Smooth muscle cell (in vitro differentiated cells): ENCODE results near the gene PRPS1. TPM values are rescaled to one million over a fixed set of nuclear protein-coding genes. Genes with fewer than 3 reads are reported as not detected.
"Not testable (repeated sequence)": the region's sequence is repeated elsewhere in the genome, so short reads cannot be mapped to it uniquely, and the experiment has no call there.

ENCODE experiments used
- DNase-seq: peaks from one replicate; lab custom pipeline; 2025; ENCODE audit not compliant: unreplicated experiment; lab: John Stamatoyannopoulos, UW
- H2AFZ ChIP-seq: fragments of 200-600 bp; sonication (generic); 2 replicates; pipeline ENCODE4 v1.6.0; 2016; ENCODE audit warnings: antibody characterized with exemption, low read depth, mild to moderate bottlenecking
- H3F3A ChIP-seq: fragments of 200-600 bp; sonication (generic); 2 replicates; pipeline ENCODE4 v1.6.0; 2017; ENCODE audit warnings: antibody characterized with exemption, low read depth
- H3K27ac ChIP-seq: fragments of 200-600 bp; sonication (generic); 2 replicates; pipeline ENCODE4 v1.5.1; 2016; ENCODE audit warnings: low read depth, mild to moderate bottlenecking
- H3K27me3 ChIP-seq: fragments of 200-600 bp; sonication (generic); 2 replicates; pipeline ENCODE4 v1.6.1; 2016; ENCODE audit warnings: low read depth, mild to moderate bottlenecking
- H3K36me3 ChIP-seq: fragments of 200-600 bp; sonication (generic); 2 replicates; pipeline ENCODE4 v1.5.1; 2016; ENCODE audit warnings: low read depth
- H3K4me1 ChIP-seq: fragments of 200-600 bp; sonication (generic); 2 replicates; pipeline ENCODE4 v1.5.1; 2016; ENCODE audit warnings: low read depth
- H3K4me2 ChIP-seq: fragments of 200-600 bp; sonication (generic); 2 replicates; pipeline ENCODE4 v1.6.0; 2016; ENCODE audit warnings: mild to moderate bottlenecking
- H3K4me3 ChIP-seq: fragments of 200-600 bp; sonication (generic); 2 replicates; pipeline ENCODE4 v1.5.1; 2016; ENCODE audit warnings: mild to moderate bottlenecking
- H3K79me2 ChIP-seq: fragments of 200-600 bp; sonication (generic); 2 replicates; pipeline ENCODE4 v1.6.0; 2016; ENCODE audit warnings: low read depth, mild to moderate bottlenecking
- H3K9ac ChIP-seq: fragments of 200-600 bp; sonication (generic); 2 replicates; pipeline ENCODE4 v1.6.0; 2016; ENCODE audit warnings: low read depth
- H3K9me3 ChIP-seq: fragments of 200-600 bp; sonication (generic); replicated peaks from 2 replicates; pipeline ENCODE4 v1.5.1; 2016; ENCODE audit warnings: low read depth
- H4K20me1 ChIP-seq: fragments of 200-600 bp; sonication (generic); 2 replicates; pipeline ENCODE4 v1.6.0; 2016; ENCODE audit warnings: low read depth
- WGBS: methylation state at CpG from one replicate; pipeline ENCODE4 v1.1.7; 2016; ENCODE audit warnings: low lambda C conversion rate; 5-methylcytosine and 5-hydroxymethylcytosine counted together
- polyA plus RNA-seq: library from polyadenylated mRNA; unstranded; fragments of >200 nt; fragmentation: Nextera tagmentation; extraction: Ambion mirVana; gene quantifications from 2 replicates; pipeline ENCODE4 v1.2.1, GENCODE V29; 2016
- total RNA-seq: library from RNA; depleted of rRNA; stranded (reverse); fragments of >200 nt; gene quantifications from 2 replicates; pipeline ENCODE4 v1.2.3, GENCODE V29; 2014
- TF ChIP-seq, protein P1 (sequence below): fragments of 200-600 bp; sonication (generic); IDR thresholded peaks from 2 replicates; pipeline ENCODE4 v1.5.1; 2017; ENCODE audit warnings: borderline replicate concordance, mild to moderate bottlenecking, antibody characterized with exemption; ENCODE audit not compliant: insufficient read depth, poor library complexity, severe bottlenecking

PRPS1 gene
- total and polyA plus RNA-seq, 2 experiments from 2014 or later, result 51.7 to 60.5 TPM

DNA sequence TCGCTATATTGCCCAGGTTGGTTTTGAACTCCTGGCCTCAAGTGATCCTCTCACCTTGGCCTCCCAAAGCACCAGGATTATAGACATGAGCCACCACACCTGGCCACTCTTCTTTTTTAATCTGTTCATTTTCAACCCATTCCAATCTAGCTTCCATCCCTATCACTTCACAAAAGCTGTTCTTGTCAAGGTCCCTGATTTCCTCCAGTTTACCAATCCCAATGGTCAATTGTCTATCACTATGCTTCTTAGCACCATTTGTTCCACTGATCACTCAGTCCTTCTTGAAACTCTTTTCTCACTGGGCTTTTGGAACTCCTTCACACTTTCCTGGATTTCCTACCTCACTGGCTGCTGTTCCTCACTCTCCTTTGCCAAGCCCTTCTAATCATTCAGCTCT, 38.6 kb downstream of the PRPS1 start:
- Histone ChIP-seq H3K36me3 (no peaks in the 10 kb centered on the region), H3K27me3 (no peaks in the 10 kb centered on the region), H3K4me1 (no peaks in the 10 kb centered on the region), H3K4me3 (no peak overlapping the region), H2AFZ (no peak overlapping the region), H3K27ac (no peak overlapping the region), H3F3A (no peaks in the 10 kb centered on the region), H3K79me2 (no peaks in the 10 kb centered on the region), H4K20me1 (no peaks in the 10 kb centered on the region), H3K9me3 (no peaks in the 10 kb centered on the region), H3K4me2 (no peak overlapping the region), H3K9ac (no peak overlapping the region)
- WGBS, result 100% methylated on average over 1 of the region's 1 CpG
- TF ChIP-seq, protein P1, sequence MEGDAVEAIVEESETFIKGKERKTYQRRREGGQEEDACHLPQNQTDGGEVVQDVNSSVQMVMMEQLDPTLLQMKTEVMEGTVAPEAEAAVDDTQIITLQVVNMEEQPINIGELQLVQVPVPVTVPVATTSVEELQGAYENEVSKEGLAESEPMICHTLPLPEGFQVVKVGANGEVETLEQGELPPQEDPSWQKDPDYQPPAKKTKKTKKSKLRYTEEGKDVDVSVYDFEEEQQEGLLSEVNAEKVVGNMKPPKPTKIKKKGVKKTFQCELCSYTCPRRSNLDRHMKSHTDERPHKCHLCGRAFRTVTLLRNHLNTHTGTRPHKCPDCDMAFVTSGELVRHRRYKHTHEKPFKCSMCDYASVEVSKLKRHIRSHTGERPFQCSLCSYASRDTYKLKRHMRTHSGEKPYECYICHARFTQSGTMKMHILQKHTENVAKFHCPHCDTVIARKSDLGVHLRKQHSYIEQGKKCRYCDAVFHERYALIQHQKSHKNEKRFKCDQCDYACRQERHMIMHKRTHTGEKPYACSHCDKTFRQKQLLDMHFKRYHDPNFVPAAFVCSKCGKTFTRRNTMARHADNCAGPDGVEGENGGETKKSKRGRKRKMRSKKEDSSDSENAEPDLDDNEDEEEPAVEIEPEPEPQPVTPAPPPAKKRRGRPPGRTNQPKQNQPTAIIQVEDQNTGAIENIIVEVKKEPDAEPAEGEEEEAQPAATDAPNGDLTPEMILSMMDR, result no peak
- no peak for DNase-seq

DNA sequence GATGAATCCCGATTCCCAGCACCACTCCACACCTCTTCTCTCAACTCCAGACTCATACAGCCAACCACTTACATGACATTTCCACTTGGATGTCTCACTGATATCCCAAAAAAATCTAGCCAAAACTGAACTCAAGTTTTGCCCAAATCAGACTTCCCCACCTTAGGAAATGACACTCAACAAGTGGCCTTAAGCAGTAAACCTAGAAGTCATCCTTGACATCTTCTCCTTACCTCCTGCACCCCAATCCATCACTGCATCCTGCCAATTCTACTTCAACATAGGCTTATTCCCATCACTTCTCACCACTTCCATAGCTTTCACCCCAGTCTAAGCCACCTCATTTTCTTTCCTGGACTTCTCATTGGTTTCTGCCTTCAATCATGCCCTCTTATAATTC, 39.1 kb downstream of the PRPS1 start:
- no peak overlapping the region for H3K9ac ChIP-seq
- H3K4me2 ChIP-seq, result no peak overlapping the region
- H3K27ac ChIP-seq, result no peak overlapping the region
- no peaks in the 10 kb centered on the region for H3F3A ChIP-seq
- H4K20me1 ChIP-seq, result no peaks in the 10 kb centered on the region
- DNase-seq, result no peak
- H2AFZ ChIP-seq, result no peak overlapping the region
- H3K36me3 ChIP-seq, result no peaks in the 10 kb centered on the region
- H3K4me3 ChIP-seq, result no peak overlapping the region
- 75% methylated on average over 1 of the region's 1 CpG for WGBS
- no peaks in the 10 kb centered on the region for H3K79me2 ChIP-seq
- no peaks in the 10 kb centered on the region for H3K9me3 ChIP-seq
- TF ChIP-seq, protein P1, result no peak
- H3K4me1 ChIP-seq, result no peaks in the 10 kb centered on the region
- H3K27me3 ChIP-seq, result no peaks in the 10 kb centered on the region

DNA sequence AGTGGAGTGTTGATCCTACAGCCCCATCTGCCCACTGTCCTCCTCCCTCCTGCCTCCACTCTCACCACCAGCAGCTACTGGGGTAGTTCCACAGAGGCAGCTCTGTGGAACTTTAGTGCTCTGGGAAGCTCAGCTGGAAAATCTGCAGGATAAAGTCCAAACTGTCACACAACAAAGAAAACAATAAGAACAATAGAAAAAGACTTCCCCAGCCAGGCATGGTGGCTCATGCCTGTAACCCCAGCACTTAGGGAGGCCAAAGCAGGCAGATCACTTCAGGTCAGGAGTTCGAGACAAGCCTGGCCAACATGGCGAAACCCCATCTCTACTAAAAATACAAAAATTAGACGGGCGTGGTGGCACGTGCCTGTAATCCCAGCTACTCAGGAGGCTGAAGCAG, 40.4 kb downstream of the PRPS1 start:
- not testable (repeated sequence) for H3K36me3 ChIP-seq, H3K4me2 ChIP-seq, H3K4me1 ChIP-seq, H3F3A ChIP-seq, H3K27me3 ChIP-seq, H2AFZ ChIP-seq, H3K9me3 ChIP-seq, H4K20me1 ChIP-seq, DNase-seq, H3K27ac ChIP-seq, H3K9ac ChIP-seq, H3K4me3 ChIP-seq, H3K79me2 ChIP-seq
- WGBS, result 93% methylated on average over 5 of the region's 5 CpGs

DNA sequence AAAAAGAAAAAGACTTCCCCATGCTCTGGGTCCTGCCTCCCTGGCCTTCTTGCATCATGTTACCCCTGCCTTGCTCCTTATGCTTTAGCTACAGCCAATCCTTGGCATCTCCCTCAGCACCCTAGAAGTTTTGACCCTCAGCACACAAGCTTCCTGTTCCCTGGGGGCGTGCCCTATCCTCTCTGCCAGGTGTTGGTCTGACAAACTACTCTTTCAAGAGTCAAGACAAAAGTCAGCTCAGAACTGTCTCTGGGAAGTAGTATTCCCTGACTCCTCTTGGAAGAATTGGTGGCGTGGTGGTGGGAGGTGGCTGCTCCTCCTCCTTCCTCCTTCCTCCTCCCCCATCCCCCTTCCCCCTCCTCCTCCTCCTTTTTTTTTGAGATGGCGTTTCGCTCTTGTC, 41.0 kb downstream of the PRPS1 start:
- Histone ChIP-seq H3K4me3 (no peak overlapping the region), H3K79me2 (no peaks in the 10 kb centered on the region), H3K36me3 (no peaks in the 10 kb centered on the region), H4K20me1 (no peaks in the 10 kb centered on the region), H3K27ac (no peak overlapping the region), H3K9me3 (no peaks in the 10 kb centered on the region), H3K27me3 (no peaks in the 10 kb centered on the region), H3K9ac (no peak overlapping the region), H3K4me1 (peaks cover 6% of the 10 kb centered on the region), H2AFZ (no peak overlapping the region), H3K4me2 (no peak overlapping the region), H3F3A (peaks cover 7% of the 10 kb centered on the region)
- no peak for DNase-seq
- 49% methylated on average over 2 of the region's 4 CpGs for WGBS
- TF ChIP-seq, protein P1, result no peak
